HG03280 (cell line): ENCODE measurements around the gene PAK5.

Experiments used
- ATAC-seq: cut with Tn5 transposase; IDR thresholded peaks from one replicate; pipeline ENCODE4 v1.9.1; 2021; ENCODE audit warnings: mild to moderate bottlenecking, moderate library complexity; ENCODE audit not compliant: unreplicated experiment

Gene PAK5

GRCh38 chr20:9581509-9581908, 257.4 kb downstream of the PAK5 start:
- ATAC-seq, result no peak

- ATAC-seq, result no peak
Observed at GRCh38 chr20:9578594-9578993, 260.3 kb downstream of the PAK5 start.

DNA sequence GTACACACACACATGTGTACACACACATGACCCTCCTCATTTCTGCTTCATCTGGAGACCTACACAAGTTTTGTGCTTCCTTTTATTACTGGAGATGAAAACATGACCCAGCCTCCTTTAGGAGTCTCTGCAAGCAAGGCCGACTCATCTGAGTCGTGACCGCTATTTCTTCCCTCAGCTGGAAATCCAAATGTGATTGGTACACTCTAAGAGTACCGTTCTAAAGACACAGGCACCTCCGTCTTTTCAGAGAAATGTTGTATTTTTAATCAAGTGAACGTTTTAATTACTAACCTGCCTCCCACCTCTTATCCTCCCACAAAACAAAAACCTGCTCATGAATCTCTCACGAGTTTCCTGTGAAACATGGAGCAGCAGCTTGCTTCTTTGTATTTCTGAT, 261.5 kb downstream of the PAK5 start:
- no peak for ATAC-seq

DNA sequence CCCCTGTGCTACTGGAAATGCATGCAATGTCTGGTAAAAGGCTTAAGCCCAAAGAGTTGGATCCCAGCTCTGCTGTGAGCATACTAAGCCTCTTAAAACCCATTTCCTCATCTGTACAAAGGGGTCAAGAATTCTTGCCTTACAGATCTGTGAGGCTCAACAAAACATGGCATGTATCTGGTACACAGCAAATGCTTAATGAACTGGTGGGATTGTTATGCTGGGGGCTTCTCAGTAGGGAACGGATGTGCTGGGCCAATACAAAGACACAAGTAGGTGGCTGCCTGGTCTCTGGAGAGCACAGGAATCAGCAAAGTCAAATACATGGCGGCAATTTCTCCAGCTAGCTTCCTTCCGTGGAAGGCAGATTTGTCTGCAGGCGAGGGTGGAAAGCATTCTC, 262.2 kb downstream of the PAK5 start:
- no peak for ATAC-seq

DNA sequence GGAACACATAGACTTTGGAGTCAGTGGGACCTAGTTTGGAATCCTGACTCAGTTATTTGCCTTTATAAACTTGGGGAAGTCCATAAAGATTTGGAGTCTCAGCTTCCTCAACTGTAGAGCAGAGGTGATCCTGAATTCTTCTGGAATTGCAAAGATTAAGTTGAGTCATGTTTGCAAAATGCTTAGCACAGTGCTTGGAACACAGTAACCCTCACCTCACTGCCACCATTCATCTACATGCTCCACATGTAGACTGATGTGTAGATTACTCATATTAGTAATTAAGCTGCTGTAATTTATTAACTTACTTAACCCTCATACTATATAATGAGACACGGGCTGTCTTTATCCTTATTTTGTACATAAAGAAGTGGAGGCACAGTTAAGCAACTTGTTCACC, 263.0 kb downstream of the PAK5 start:
- ATAC-seq, result no peak

DNA sequence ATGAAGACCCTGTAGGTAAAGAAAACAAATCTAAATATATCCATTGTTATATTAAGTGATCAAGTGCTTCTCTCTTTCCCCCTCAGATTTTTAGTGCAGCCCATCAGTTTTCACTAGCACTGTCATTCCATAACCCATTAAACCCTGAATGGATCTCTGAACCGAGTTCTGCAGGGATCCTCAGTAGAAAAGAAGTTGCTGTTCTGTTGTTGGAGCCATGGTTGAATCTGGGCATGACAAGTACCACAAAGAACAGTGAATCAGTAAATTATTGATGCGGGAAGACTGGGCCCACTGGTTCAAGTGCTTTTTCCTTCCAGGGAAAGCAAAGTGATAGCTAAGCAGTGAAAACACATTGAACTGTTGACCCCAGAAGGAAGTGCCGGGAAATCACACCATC, 264.1 kb downstream of the PAK5 start:
- no peak for ATAC-seq

DNA sequence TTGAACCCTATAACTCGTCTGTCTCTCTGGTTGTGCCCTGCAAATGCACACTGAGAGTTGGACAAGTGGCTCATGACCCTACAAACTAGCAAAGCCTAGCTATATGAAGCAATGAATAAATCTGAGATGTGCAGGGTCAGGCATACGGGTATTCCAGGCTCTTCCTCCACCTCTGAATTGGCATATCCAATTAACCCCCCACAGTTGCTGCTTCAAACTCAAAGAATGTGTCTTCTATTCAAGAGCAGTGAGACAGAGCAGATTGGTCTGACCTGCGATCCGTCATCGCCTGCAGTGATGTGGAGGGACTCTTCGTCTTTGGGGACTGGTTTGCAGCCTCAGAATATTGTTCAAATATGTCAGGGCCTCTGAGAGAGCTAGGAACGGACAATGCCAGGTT, 264.7 kb downstream of the PAK5 start:
- no peak for ATAC-seq

- ATAC-seq, result no peak
Observed at GRCh38 chr20:9573335-9574151, 265.3 kb downstream of the PAK5 start.

DNA sequence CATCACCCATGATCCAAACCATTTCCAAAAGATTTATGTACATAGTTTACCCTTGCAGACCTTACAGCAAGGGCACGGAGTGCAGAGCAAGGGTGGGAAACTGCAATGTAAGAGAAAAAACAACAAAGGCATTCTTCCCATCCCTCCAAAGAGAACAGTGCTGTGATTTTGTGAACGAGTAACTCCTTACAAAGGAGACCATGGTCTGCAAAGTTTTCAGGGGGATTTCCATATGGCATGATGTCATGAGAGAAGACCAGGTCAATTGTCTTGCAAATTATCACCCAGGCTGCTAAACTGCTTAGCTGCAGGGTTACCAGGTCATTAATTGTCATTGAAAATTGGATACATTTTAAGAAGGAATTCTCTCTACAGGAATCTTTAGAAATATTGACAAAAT, 266.2 kb downstream of the PAK5 start:
- ATAC-seq, result no peak

DNA sequence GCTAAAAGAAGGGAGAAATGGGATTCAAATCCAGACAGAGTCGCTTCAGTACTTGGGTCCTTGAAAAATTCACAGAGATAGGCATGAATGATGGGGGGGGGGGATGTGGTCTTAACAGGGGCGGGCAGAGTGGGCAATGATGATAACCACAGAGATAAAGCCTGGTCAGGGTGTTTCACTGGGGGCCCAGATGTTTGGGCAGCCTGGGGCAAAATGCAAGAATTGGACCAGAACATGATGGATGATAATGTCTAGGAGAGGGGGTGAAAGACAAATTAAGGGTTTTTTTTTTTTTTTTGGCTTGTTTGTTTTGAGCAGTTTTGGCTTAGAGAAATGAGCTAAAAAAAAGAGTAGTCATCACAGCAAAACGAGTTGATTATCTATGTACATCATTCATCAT, 267.1 kb downstream of the PAK5 start:
- no peak for ATAC-seq

- no peak for ATAC-seq
Observed at GRCh38 chr20:9570612-9571011, 268.3 kb downstream of the PAK5 start.

- ATAC-seq, result no peak
Observed at GRCh38 chr20:9566977-9567376, 271.9 kb downstream of the PAK5 start.

GRCh38 chr20:9565910-9566550, 272.8 kb downstream of the PAK5 start:
- no peak for ATAC-seq

DNA sequence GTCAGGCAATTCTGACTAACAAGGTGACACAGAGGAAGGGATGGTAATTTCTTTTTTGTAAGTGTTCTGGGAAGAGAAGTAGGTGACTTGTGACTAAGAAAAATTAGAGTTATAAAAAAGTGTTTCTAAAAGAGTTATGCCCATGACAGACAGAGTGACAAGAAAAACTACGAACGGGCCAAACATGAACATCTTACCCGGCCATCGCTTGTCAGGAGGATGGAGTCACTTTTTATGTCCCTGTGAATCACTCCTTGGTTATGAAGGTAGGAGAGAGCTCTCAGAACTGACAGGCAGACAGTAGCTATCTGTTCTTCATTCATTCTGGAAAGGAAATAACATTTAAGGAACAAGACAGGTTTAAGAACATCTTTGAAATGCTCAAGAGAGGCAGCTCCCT, 281.5 kb downstream of the PAK5 start:
- ATAC-seq, result no peak

GRCh38 chr20:9555781-9556180, 283.1 kb downstream of the PAK5 start:
- no peak for ATAC-seq

- ATAC-seq, result no peak
Observed at GRCh38 chr20:9551808-9552550, 286.9 kb downstream of the PAK5 start.

DNA sequence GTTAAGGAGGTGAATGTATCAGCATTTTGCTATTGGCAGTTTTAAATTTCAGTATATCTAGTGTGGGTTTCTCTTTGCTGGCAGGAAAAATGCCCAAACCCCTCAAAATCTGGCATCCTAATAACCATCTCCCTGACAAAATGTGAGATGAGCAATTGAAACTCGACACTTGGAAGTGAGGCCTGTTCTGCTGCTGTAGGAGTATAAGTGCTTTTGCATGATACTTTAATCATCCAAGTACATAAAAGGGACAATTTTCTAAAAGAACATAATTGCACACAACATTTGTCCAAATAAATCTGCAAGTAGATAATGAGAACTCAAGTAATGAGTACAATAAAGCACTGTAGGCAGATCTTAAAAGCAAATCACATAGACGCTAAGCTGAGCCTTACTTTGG, 288.0 kb downstream of the PAK5 start:
- no peak for ATAC-seq

- no peak for ATAC-seq
Observed at GRCh38 chr20:9550283-9550682, 288.6 kb downstream of the PAK5 start.

- no peak for ATAC-seq
Observed at GRCh38 chr20:9543214-9543613, 295.7 kb downstream of the PAK5 start.

DNA sequence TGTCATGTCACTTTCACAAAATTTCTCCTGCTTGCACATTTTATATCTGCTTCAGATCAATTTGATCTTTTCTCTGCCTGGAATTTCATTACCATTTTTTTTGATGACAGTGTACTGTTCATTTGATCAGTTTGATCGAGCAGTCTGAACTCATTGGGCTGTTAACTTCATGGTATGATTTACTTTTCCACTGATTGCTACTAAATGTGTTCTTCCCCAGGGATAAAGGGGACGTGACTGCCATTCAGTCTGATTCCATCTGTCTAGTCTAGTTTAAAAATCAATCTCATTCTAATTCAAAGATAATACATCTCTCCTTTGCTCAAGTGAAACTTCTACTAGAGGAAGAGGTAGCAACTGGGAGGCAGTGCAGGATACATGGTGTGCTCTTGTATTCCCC, 303.4 kb downstream of the PAK5 start:
- no peak for ATAC-seq

GRCh38 chr20:9534025-9534424, 304.9 kb downstream of the PAK5 start:
- no peak for ATAC-seq
